D721Med (cell line): ENCODE results near the gene NTF3.

Source experiments
- DNase-seq: peaks from one replicate; pipeline ENCODE4 v3.0.0; 2011; ENCODE audit warnings: low spot score; ENCODE audit not compliant: insufficient read length
- FAIRE-seq: peaks from 2 replicates; lab custom pipeline; 2011; peaks lifted over from hg19 to GRCh38; lab: Jason Lieb, UNC
- TF ChIP-seq, protein P1 (sequence below): IDR thresholded peaks from 2 replicates; pipeline ENCODE4 v1.5.1; 2012; ENCODE audit warnings: mild to moderate bottlenecking, control low read depth; ENCODE audit not compliant: insufficient read depth; ENCODE audit errors: missing control alignments

NTF3 gene

GRCh38 chr12:5479761-5480160, 47.9 kb downstream of the NTF3 start:
- no peak for DNase-seq
- no peak for FAIRE-seq
- TF ChIP-seq, protein P1, sequence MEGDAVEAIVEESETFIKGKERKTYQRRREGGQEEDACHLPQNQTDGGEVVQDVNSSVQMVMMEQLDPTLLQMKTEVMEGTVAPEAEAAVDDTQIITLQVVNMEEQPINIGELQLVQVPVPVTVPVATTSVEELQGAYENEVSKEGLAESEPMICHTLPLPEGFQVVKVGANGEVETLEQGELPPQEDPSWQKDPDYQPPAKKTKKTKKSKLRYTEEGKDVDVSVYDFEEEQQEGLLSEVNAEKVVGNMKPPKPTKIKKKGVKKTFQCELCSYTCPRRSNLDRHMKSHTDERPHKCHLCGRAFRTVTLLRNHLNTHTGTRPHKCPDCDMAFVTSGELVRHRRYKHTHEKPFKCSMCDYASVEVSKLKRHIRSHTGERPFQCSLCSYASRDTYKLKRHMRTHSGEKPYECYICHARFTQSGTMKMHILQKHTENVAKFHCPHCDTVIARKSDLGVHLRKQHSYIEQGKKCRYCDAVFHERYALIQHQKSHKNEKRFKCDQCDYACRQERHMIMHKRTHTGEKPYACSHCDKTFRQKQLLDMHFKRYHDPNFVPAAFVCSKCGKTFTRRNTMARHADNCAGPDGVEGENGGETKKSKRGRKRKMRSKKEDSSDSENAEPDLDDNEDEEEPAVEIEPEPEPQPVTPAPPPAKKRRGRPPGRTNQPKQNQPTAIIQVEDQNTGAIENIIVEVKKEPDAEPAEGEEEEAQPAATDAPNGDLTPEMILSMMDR = no peak

- FAIRE-seq (no peak), DNase-seq (no peak)
Measured at GRCh38 chr12:5480218-5480937, 48.5 kb downstream of the NTF3 start.

DNA sequence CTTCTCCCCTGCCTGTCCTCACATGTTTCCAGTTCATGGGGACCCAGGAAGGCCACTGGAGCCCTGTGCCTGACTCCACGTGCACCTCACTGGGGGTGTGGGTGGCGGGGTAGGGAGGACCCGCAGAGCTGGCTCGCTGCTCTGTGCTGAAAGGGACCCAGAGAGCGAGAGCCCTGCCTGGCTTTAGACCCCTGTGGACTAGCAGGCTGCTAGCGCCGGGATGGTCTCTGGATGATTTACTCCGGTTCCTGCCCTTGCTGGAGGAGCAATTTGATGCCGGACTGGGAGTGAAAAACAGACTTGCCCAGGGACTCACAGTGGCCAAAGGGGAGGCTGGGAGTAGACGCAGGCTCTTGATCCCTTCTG, 49.0 kb downstream of the NTF3 start:
- no peak for FAIRE-seq
- TF ChIP-seq, protein P1 = no peak

More at GRCh38 chr12:5480218-5480937, 48.5 kb downstream of the NTF3 start:
- TF ChIP-seq, protein P1 = no peak

DNA sequence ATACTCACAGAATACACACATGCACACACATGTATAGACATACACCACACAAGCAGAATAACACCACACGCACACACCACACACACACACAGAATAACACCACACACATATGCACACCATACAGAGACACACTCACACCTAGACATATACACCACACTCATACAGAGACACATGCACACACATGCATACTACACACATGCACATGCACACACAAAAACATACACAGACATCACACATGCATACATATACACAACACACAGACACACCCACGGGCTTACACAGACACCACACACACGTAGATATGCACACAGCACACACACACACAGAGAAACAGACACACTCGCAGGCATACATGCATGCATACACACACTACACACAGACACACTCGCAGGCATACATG, 49.7 kb downstream of the NTF3 start:
- FAIRE-seq = no peak

More for the DNA sequence above, 49.0 kb downstream of the NTF3 start:
- no peak for DNase-seq

GRCh38 chr12:5484426-5484825, 52.5 kb downstream of the NTF3 start:
- no peak for DNase-seq
- FAIRE-seq = no peak
- TF ChIP-seq, protein P1 = no peak

More for the DNA sequence above, 49.7 kb downstream of the NTF3 start:
- TF ChIP-seq, protein P1 = no peak
- DNase-seq = no peak

GRCh38 chr12:5485454-5485853, 53.5 kb downstream of the NTF3 start:
- TF ChIP-seq, protein P1 = no peak
- FAIRE-seq (peak; percentile 70), DNase-seq (no peak)

- FAIRE-seq = no peak
- TF ChIP-seq, protein P1 = no peak
- DNase-seq = no peak
Measured at GRCh38 chr12:5487076-5487475, 55.2 kb downstream of the NTF3 start.
